Measurements from ENCODE around the gene SAMMSON. TPM values are rescaled to one million over a fixed set of nuclear protein-coding genes. Genes with fewer than 3 reads are reported as not detected.

The SAMMSON gene
- total RNA-seq, 1 experiment from 2014 or later = not detected

GRCh38 chr3:70038693-70039092, 39.2 kb downstream of the SAMMSON start:
- Histone ChIP-seq H3K36me3 (ENCODE audit: low read depth) (no peaks in the 10 kb centered on the region), H3K79me2 (ENCODE audit: low read depth) (no peaks in the 10 kb centered on the region), H3K4me1 (replicated peaks; ENCODE audit: insufficient read depth) (no peaks in the 10 kb centered on the region), H3F3A (ENCODE audit: insufficient read depth, low read depth) (no peaks in the 10 kb centered on the region), H3K4me3 (no peak overlapping the region), H2AFZ (no peak overlapping the region), H3K4me2 (no peak overlapping the region), H3K9me2 (ENCODE audit: insufficient read depth) (no peaks in the 10 kb centered on the region), H4K20me1 (ENCODE audit: insufficient read depth) (no peaks in the 10 kb centered on the region), H3K27ac (no peak overlapping the region), H3K27me3 (ENCODE audit: insufficient read depth, low read depth) (no peaks in the 10 kb centered on the region), H3K9me3 (ENCODE audit: insufficient read depth, low read depth) (no peaks in the 10 kb centered on the region)
- POLR2A ChIA-PET (ENCODE audit: unreplicated experiment) = no interaction called here
- no peak for DNase-seq
- no TSS peak for BruUV-seq (replicated peaks)
- intact Hi-C loops (cut with micrococcal nuclease; ENCODE audit: unreplicated experiment) = no loop called here
- TF ChIP-seq EZH2 (IDR thresholded peaks at IDR 0.05; ENCODE audit: low read depth) (no peak), CTCF (conservative IDR thresholded peaks at IDR 0.05) (no peak)
- CTCF ChIA-PET = no interaction called here

DNA sequence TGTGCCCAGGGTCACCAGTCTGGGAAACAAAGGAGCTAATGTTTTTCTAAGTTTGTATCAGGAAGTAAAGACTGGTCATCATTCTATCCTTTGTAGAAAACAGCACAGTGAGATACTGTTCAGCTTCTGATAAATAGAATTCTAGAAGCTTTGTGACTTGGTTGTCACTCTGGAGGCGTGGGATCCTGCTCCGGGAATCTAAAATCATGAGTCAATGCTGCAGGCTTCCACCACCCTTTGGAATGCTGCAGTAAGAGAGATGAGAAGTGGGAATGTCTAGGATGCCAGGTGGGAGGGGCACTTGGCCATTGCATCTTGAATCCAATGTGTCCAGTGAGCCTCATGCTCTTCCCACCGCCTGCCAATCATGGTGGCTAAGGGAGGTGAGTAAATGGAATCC, 40.9 kb downstream of the SAMMSON start:
- CTCF ChIA-PET = no interaction called here
- Histone ChIP-seq H3K36me3 (ENCODE audit: low read depth) (no peaks in the 10 kb centered on the region), H4K20me1 (ENCODE audit: insufficient read depth) (no peaks in the 10 kb centered on the region), H3K4me3 (no peak overlapping the region), H3K4me1 (replicated peaks; ENCODE audit: insufficient read depth) (no peaks in the 10 kb centered on the region), H3K27ac (no peak overlapping the region), H3K9me3 (ENCODE audit: insufficient read depth, low read depth) (no peaks in the 10 kb centered on the region; the same call in 1 of the 2 replicates), H2AFZ (no peak overlapping the region), H3K27me3 (ENCODE audit: insufficient read depth, low read depth) (no peaks in the 10 kb centered on the region), H3K4me2 (no peak overlapping the region), H3F3A (ENCODE audit: insufficient read depth, low read depth) (no peaks in the 10 kb centered on the region), H3K79me2 (ENCODE audit: low read depth) (no peaks in the 10 kb centered on the region), H3K9me2 (ENCODE audit: insufficient read depth) (no peaks in the 10 kb centered on the region)
- TF ChIP-seq CTCF (conservative IDR thresholded peaks at IDR 0.05) (no peak), EZH2 (IDR thresholded peaks at IDR 0.05; ENCODE audit: low read depth) (no peak)
- POLR2A ChIA-PET (ENCODE audit: unreplicated experiment) = no interaction called here
- intact Hi-C loops (cut with micrococcal nuclease; ENCODE audit: unreplicated experiment) = no loop called here
- BruUV-seq (replicated peaks) = no TSS peak
- no peak for DNase-seq

- POLR2A ChIA-PET (ENCODE audit: unreplicated experiment) = no interaction called here
- H3K27ac ChIP-seq = no peak overlapping the region
- no peaks in the 10 kb centered on the region for H3K4me1 ChIP-seq (replicated peaks; ENCODE audit: insufficient read depth)
- no peaks in the 10 kb centered on the region for H3K27me3 ChIP-seq (ENCODE audit: insufficient read depth, low read depth)
- H3K36me3 ChIP-seq (ENCODE audit: low read depth) = no peaks in the 10 kb centered on the region
- no peak overlapping the region for H3K4me3 ChIP-seq
- no peaks in the 10 kb centered on the region for H3K9me2 ChIP-seq (ENCODE audit: insufficient read depth)
- no peaks in the 10 kb centered on the region for H4K20me1 ChIP-seq (ENCODE audit: insufficient read depth)
- no peak overlapping the region for H3K4me2 ChIP-seq
- TF ChIP-seq EZH2 (IDR thresholded peaks at IDR 0.05; ENCODE audit: low read depth) = no peak
- no peak for TF ChIP-seq CTCF (conservative IDR thresholded peaks at IDR 0.05)
- no peaks in the 10 kb centered on the region for H3K79me2 ChIP-seq (ENCODE audit: low read depth)
- H3K9me3 ChIP-seq (ENCODE audit: insufficient read depth, low read depth) = no peaks in the 10 kb centered on the region; the same call in 1 of the 2 replicates
- BruUV-seq (replicated peaks) = no TSS peak
- intact Hi-C loops (cut with micrococcal nuclease; ENCODE audit: unreplicated experiment) = no loop called here
- no peaks in the 10 kb centered on the region for H3F3A ChIP-seq (ENCODE audit: insufficient read depth, low read depth)
- H2AFZ ChIP-seq = no peak overlapping the region
- no peak for DNase-seq
- CTCF ChIA-PET = interaction anchor here (0.7 kb wide), 1 partner anchor 144 kb away, joined by 3 read pairs; no protein-coding TSS in a partner anchor
These were observed 43.1 kb downstream of the SAMMSON start for GRCh38 chr3:70042641-70043040.

Data from PC-9 (cell line).